ENCODE data around the gene TEDC2. TPM values are rescaled to one million over a fixed set of nuclear protein-coding genes. Genes with fewer than 3 reads are reported as not detected.
A peak's percentile ranks its signal among the peaks of the same experiment; 100 is the strongest.

The TEDC2 gene
- total RNA-seq, 1 experiment from 2014 or later = 35.5 TPM

DNA sequence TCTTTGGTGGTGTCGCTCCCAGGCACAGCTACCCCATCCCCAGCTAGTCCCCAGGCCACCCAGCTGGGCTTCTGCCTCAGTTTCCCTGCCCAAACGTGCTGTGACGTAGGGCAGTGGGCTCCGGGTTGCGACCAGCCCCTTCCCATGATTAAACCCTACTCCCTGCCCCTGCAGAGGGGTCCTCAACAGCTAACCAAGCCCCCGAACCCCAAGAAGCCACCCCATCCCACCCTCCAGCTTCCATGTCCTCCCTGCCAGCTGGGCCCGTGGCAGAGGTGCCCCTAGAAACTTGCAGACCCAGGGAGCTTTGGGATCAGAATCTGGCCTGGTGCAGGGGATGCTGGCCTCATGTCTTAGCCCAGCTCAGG is 10.3 kb downstream of the TEDC2 start:
- no peak for DNase-seq
- no peak overlapping the region for H3K27ac ChIP-seq (ENCODE audit: low read length)
- no peak overlapping the region for H3K4me3 ChIP-seq (ENCODE audit: low read length)
- H3F3A ChIP-seq (ENCODE audit: low read length, unreplicated experiment) = no peaks in the 10 kb centered on the region
- intact Hi-C loops (cut with micrococcal nuclease) = no loop called here
- H3K79me2 ChIP-seq (ENCODE audit: low read length) = no peaks in the 10 kb centered on the region
- H4K20me1 ChIP-seq (ENCODE audit: low read length) = no peaks in the 10 kb centered on the region
- peaks cover 9% of the 10 kb centered on the region; the same call in 1 of the 2 replicates for H3K4me1 ChIP-seq (ENCODE audit: insufficient read depth, low read length)
- no peaks in the 10 kb centered on the region for H3K27me3 ChIP-seq (ENCODE audit: low read length)
- ChIA-PET CTCF (no interaction called here), POLR2A (ENCODE audit: unreplicated experiment) (no interaction called here)
- no peak for ATAC-seq
- H3K4me2 ChIP-seq (ENCODE audit: low read length) = no peak overlapping the region
- no peaks in the 10 kb centered on the region for H3K9me2 ChIP-seq (replicated peaks; ENCODE audit: low read length)
- no peaks in the 10 kb centered on the region for H3K36me3 ChIP-seq (ENCODE audit: low read depth, low read length)
- no peak overlapping the region for H3K9ac ChIP-seq (ENCODE audit: low read length)
- BruUV-seq (replicated peaks) = no TSS peak
- TF ChIP-seq, protein P1, sequence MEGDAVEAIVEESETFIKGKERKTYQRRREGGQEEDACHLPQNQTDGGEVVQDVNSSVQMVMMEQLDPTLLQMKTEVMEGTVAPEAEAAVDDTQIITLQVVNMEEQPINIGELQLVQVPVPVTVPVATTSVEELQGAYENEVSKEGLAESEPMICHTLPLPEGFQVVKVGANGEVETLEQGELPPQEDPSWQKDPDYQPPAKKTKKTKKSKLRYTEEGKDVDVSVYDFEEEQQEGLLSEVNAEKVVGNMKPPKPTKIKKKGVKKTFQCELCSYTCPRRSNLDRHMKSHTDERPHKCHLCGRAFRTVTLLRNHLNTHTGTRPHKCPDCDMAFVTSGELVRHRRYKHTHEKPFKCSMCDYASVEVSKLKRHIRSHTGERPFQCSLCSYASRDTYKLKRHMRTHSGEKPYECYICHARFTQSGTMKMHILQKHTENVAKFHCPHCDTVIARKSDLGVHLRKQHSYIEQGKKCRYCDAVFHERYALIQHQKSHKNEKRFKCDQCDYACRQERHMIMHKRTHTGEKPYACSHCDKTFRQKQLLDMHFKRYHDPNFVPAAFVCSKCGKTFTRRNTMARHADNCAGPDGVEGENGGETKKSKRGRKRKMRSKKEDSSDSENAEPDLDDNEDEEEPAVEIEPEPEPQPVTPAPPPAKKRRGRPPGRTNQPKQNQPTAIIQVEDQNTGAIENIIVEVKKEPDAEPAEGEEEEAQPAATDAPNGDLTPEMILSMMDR (conservative IDR thresholded peaks at IDR 0.05; ENCODE audit: low read depth, low read length) = no peak
- TF ChIP-seq EZH2 (IDR thresholded peaks at IDR 0.05; ENCODE audit: low read length, unreplicated experiment) (no peak), EZH2phosphoT487 (IDR thresholded peaks at IDR 0.05; ENCODE audit: borderline replicate concordance, low read length) (no peak)
- H2AFZ ChIP-seq (ENCODE audit: low read length) = no peak overlapping the region
- H3K9me3 ChIP-seq (ENCODE audit: low read length) = no peaks in the 10 kb centered on the region

DNA sequence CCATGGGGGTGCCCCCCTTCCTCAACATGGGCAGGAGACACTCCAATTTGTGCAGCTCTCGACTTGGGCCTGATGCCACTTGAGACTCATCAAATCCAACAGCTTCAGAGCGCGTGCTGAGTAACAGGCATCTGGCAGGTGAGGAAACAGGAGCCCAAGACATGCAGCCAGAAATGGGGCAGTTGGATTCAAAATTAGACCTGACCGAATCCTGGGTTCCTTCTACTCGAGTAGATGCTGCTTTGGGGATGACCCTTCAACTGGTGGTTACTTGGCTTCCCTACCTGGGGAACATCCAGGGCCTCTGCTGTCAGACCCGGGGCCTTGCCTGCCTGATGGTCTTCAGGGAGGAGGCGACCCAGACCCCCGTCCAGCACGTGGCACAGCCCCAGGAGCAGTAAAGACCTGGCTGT is 10.7 kb downstream of the TEDC2 start:
- H3K9me2 ChIP-seq (replicated peaks; ENCODE audit: low read length) = no peaks in the 10 kb centered on the region
- H3K4me2 ChIP-seq (ENCODE audit: low read length) = no peak overlapping the region
- intact Hi-C loops (cut with micrococcal nuclease) = no loop called here
- DNase-seq (peak; percentile 24), ATAC-seq (no peak)
- no peak overlapping the region for H2AFZ ChIP-seq (ENCODE audit: low read length)
- no peaks in the 10 kb centered on the region for H3K27me3 ChIP-seq (ENCODE audit: low read length)
- ChIA-PET POLR2A (ENCODE audit: unreplicated experiment) (no interaction called here), CTCF (no interaction called here)
- H3F3A ChIP-seq (ENCODE audit: low read length, unreplicated experiment) = no peaks in the 10 kb centered on the region
- peaks cover 2% of the 10 kb centered on the region for H3K79me2 ChIP-seq (ENCODE audit: low read length)
- no peaks in the 10 kb centered on the region for H3K9me3 ChIP-seq (ENCODE audit: low read length)
- H3K27ac ChIP-seq (ENCODE audit: low read length) = no peak overlapping the region
- H3K9ac ChIP-seq (ENCODE audit: low read length) = no peak overlapping the region
- no peaks in the 10 kb centered on the region for H4K20me1 ChIP-seq (ENCODE audit: low read length)
- no peak for TF ChIP-seq EZH2 (IDR thresholded peaks at IDR 0.05; ENCODE audit: low read length, unreplicated experiment)
- TF ChIP-seq, protein P1 (conservative IDR thresholded peaks at IDR 0.05; ENCODE audit: low read depth, low read length) = no peak
- TF ChIP-seq EZH2phosphoT487 (IDR thresholded peaks at IDR 0.05; ENCODE audit: borderline replicate concordance, low read length) = no peak
- H3K36me3 ChIP-seq (ENCODE audit: low read depth, low read length) = no peaks in the 10 kb centered on the region
- H3K4me3 ChIP-seq (ENCODE audit: low read length) = no peak overlapping the region
- BruUV-seq (replicated peaks) = no TSS peak
- H3K4me1 ChIP-seq (ENCODE audit: insufficient read depth, low read length) = peaks cover 9% of the 10 kb centered on the region; the same call in 1 of the 2 replicates

DNA sequence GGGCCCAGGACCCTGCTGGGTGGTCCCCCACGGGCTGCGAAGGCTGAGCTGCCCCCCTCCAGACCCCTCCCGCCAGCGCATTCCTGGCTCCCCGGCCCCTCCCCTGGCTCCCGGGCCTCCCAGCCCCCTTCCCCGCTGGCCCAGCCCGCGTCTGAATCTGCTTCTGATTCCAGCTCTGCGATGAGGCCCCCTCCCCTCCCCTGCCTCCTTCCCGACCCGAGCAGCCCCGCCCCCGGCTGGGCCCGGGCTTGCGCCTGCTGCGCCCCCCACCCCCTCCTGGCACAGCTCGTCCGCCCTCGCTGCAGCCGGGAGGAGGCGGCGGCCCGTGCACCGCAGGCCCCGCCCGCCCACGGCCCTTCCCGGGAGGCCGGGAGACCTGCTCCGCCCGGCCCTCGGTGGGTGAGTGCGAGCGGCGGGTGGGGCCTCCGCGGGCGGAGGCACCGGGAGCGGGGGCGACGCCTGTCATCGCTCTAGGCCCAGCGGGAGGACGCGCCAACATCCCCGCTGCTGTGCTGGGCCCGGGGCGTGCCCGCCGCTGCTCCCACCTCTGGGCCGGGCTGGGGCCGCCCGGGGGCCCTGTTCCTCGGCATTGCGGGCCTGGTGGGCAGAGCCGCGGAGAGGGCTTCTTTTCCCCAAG is 11.2 kb downstream of the TEDC2 start, which contains the start of gene NTN3:
TSS of gene NTN3 (plus strand) at position 282 of the 637 bp plus-strand sequence. CDS start 405 bp downstream, outside the sequence.
- peak; percentile 6 for DNase-seq
- POLR2A ChIA-PET (ENCODE audit: unreplicated experiment) = no interaction called here
- no peak within 1 kb of the TSS for H2AFZ ChIP-seq (ENCODE audit: low read length)

More for the DNA sequence above, 11.2 kb downstream of the TEDC2 start, which contains the start of gene NTN3:
- H3K4me3 ChIP-seq (ENCODE audit: low read length) = no peak within 1 kb of the TSS; the same call in 1 of the 2 replicates
- TF ChIP-seq EZH2phosphoT487 (IDR thresholded peaks at IDR 0.05; ENCODE audit: borderline replicate concordance, low read length) = no peak
- CTCF ChIA-PET = no interaction called here
- peaks cover 7% of the 10 kb centered on the region for H3K79me2 ChIP-seq (ENCODE audit: low read length)
- intact Hi-C loops (cut with micrococcal nuclease) = no loop called here
- no peak within 1 kb of the TSS for H3K9ac ChIP-seq (ENCODE audit: low read length)
- no peaks in the 10 kb centered on the region for H3F3A ChIP-seq (ENCODE audit: low read length, unreplicated experiment)
- peak within 1 kb of the TSS; percentile 57; the same call in 1 of the 2 replicates for H3K4me2 ChIP-seq (ENCODE audit: low read length)
- no peaks in the 10 kb centered on the region for H3K27me3 ChIP-seq (ENCODE audit: low read length)
- H3K36me3 ChIP-seq (ENCODE audit: low read depth, low read length) = no peaks in the 10 kb centered on the region
- peaks cover 9% of the 10 kb centered on the region; the same call in 1 of the 2 replicates for H3K4me1 ChIP-seq (ENCODE audit: insufficient read depth, low read length)
- no peak within 1 kb of the TSS for H3K27ac ChIP-seq (ENCODE audit: low read length)
- ATAC-seq = no peak
- no peaks in the 10 kb centered on the region for H3K9me3 ChIP-seq (ENCODE audit: low read length)
- no peaks in the 10 kb centered on the region for H4K20me1 ChIP-seq (ENCODE audit: low read length)
- no TSS peak for BruUV-seq (replicated peaks)
- H3K9me2 ChIP-seq (replicated peaks; ENCODE audit: low read length) = no peaks in the 10 kb centered on the region

All from PC-3 (cell line).